ENCODE measurements around the gene ZSCAN30. TPM values are rescaled to one million over a fixed set of nuclear protein-coding genes. Genes with fewer than 3 reads are reported as not detected.

ZSCAN30 gene
- total and polyA plus RNA-seq, 2 of the 13 experiments (the other 11 are each of a cell fraction or from before 2014, with no cell fraction given) = 7.4 to 7.7 TPM

Other genes starting within 250 kb of the ZSCAN30 start
- gene MAPRE2, start 248.8 kb downstream of the ZSCAN30 start, total RNA-seq (2016; rRNA removed; fragmentation: Illumina TruSeq; extraction: Trizol) = 34.5 and 59.9 TPM in 2 replicates
- gene MAPRE2, start 248.8 kb downstream of the ZSCAN30 start, polyA plus RNA-seq (2011; rRNA removed) = 45.9 and 67.9 TPM in 2 replicates
- 9.4 and 10.0 TPM in 2 replicates for gene ZNF397, start 49.2 kb downstream of the ZSCAN30 start, total RNA-seq (2016; rRNA removed; fragmentation: Illumina TruSeq; extraction: Trizol)
- 4.7 and 4.9 TPM in 2 replicates for gene ZNF397, start 49.2 kb downstream of the ZSCAN30 start, polyA plus RNA-seq (2011; rRNA removed)
- gene ZNF24, start 54.2 kb upstream of the ZSCAN30 start, total RNA-seq (2016; rRNA removed; fragmentation: Illumina TruSeq; extraction: Trizol) = 41.1 and 79.4 TPM in 2 replicates
- gene ZNF24, start 54.2 kb upstream of the ZSCAN30 start, polyA plus RNA-seq (2011; rRNA removed) = 15.3 and 19.5 TPM in 2 replicates
- 0.75 and 1.6 TPM in 2 replicates for gene ZNF396, start 87.1 kb upstream of the ZSCAN30 start, total RNA-seq (2016; rRNA removed; fragmentation: Illumina TruSeq; extraction: Trizol)
- 0.25 and 0.47 TPM in 2 replicates for gene ZNF396, start 87.1 kb upstream of the ZSCAN30 start, polyA plus RNA-seq (2011; rRNA removed)
- gene INO80C, start 207.7 kb upstream of the ZSCAN30 start, total RNA-seq (2016; rRNA removed; fragmentation: Illumina TruSeq; extraction: Trizol) = 8.2 and 10.8 TPM in 2 replicates
- gene INO80C, start 207.7 kb upstream of the ZSCAN30 start, polyA plus RNA-seq (2011; rRNA removed) = 15.4 and 20.5 TPM in 2 replicates

All from HepG2 (cell line).